Stimulated activated CD4-positive, alpha-beta T cell treated with anti-CD3 and anti-CD28 coated beads, Interleukin-4, amount 100 ng/mL, for 48 hours (primary cell): ENCODE data around the gene XPNPEP2.

Experiments
- DNase-seq, 2 donors: peaks; one replicate each; pipeline ENCODE4 v3.0.0-alpha.2; 2020; ENCODE audit warnings: low read depth in 2 of 2

XPNPEP2 gene

GRCh38 chrX:129779747-129780146 is 41.0 kb downstream of the XPNPEP2 start, which contains the start of gene SASH3:
Gene SASH3, plus strand, starts transcription at chrX:129779949. Its CDS starts 149 bp downstream, at chrX:129780098.
- no peak for DNase-seq

GRCh38 chrX:129780441-129781105 is 41.8 kb downstream of the XPNPEP2 start:
- no peak for DNase-seq

- DNase-seq, result peak; percentile 61 to 76
Measured at GRCh38 chrX:129781134-129781672, 42.4 kb downstream of the XPNPEP2 start.

- DNase-seq, result no peak
Measured at GRCh38 chrX:129781680-129782495, 43.1 kb downstream of the XPNPEP2 start.

- DNase-seq, result no peak
Measured at GRCh38 chrX:129782706-129783105, 43.9 kb downstream of the XPNPEP2 start.

GRCh38 chrX:129783291-129783713 is 44.5 kb downstream of the XPNPEP2 start:
- no peak for DNase-seq

- DNase-seq, result no peak
Measured at GRCh38 chrX:129784371-129784770, 45.6 kb downstream of the XPNPEP2 start.

GRCh38 chrX:129785160-129785947 is 46.6 kb downstream of the XPNPEP2 start:
- no peak for DNase-seq

- no peak for DNase-seq
Measured at GRCh38 chrX:129786210-129786651, 47.5 kb downstream of the XPNPEP2 start.

GRCh38 chrX:129787336-129788055 is 48.7 kb downstream of the XPNPEP2 start:
- no peak for DNase-seq

GRCh38 chrX:129788527-129788926 is 49.7 kb downstream of the XPNPEP2 start:
- DNase-seq, result no peak

- DNase-seq, result no peak
Measured at GRCh38 chrX:129790146-129790545, 51.4 kb downstream of the XPNPEP2 start.

GRCh38 chrX:129790808-129791207 is 52.0 kb downstream of the XPNPEP2 start:
- no peak for DNase-seq

GRCh38 chrX:129791336-129791735 is 52.6 kb downstream of the XPNPEP2 start:
- no peak for DNase-seq

- no peak for DNase-seq
Measured at GRCh38 chrX:129791961-129792570, 53.3 kb downstream of the XPNPEP2 start.

- no peak for DNase-seq
Measured at GRCh38 chrX:129792586-129793291, 54.0 kb downstream of the XPNPEP2 start.

- DNase-seq, result no peak
Measured at GRCh38 chrX:129793604-129794191, 54.9 kb downstream of the XPNPEP2 start.

GRCh38 chrX:129795584-129795983 is 56.8 kb downstream of the XPNPEP2 start:
- DNase-seq, result no peak

- no peak for DNase-seq
Measured at GRCh38 chrX:129797251-129797906, 58.6 kb downstream of the XPNPEP2 start.
